Endothelial cell of umbilical vein (primary cell): ENCODE results near the gene NDUFS6. TPM values are rescaled to one million over a fixed set of nuclear protein-coding genes. Genes with fewer than 3 reads are reported as not detected.

Experiments
- BruUV-seq: library from RNA; stranded (reverse); fragments of 400-500 nt; replicated peaks from 2 replicates; lab custom pipeline; 2021; lab: Mats Ljungman, UMichigan
- CTCF ChIA-PET: fragments of 300-600, 350-600 bp; sonication (Branson Sonifier 250); formaldehyde crosslinking; loops from one replicate; lab custom pipeline; 2021; ENCODE audit warnings: antibody characterized with exemption, inconsistent platforms; lab: Charles Lee
- POLR2A ChIA-PET: fragments of 300-600, 350-600 bp; sonication (Branson Sonifier 250); formaldehyde crosslinking; loops from one replicate; lab custom pipeline; 2021; ENCODE audit warnings: antibody characterized with exemption, inconsistent platforms; lab: Charles Lee
- DNase-seq: peaks from one replicate; pipeline ENCODE4 v3.0.0-alpha.2; 2011; ENCODE audit warnings: low read depth, low spot score
- FAIRE-seq: peaks from 2 replicates; lab custom pipeline; 2011; peaks lifted over from hg19 to GRCh38; lab: Jason Lieb, UNC
- H2AFZ ChIP-seq: 2 replicates; pipeline ENCODE4 v1.6.0; 2012; ENCODE audit warnings: low read depth, low read length, control low read depth, inconsistent platforms
- H3K27ac ChIP-seq: 2 replicates; pipeline ENCODE4 v1.5.1; 2011; ENCODE audit warnings: low read depth, mild to moderate bottlenecking, control low read depth, low read length, moderate library complexity; ENCODE audit not compliant: insufficient read depth
- H3K27me3 ChIP-seq, 2 experiments: 2 replicates each; pipeline versions ENCODE4 v1.6.0 to v1.6.1; 2011; ENCODE audit warnings: low read length in 2 of 2, mixed read lengths in 1 of 2; ENCODE audit not compliant: control insufficient read depth in 2 of 2, insufficient read depth in 2 of 2
- H3K36me3 ChIP-seq, 2 experiments: 2 replicates in 1 of 2; 3 replicates in 1 of 2; pipeline ENCODE4 v1.5.1; 2011; ENCODE audit warnings: low read length in 2 of 2, mild to moderate bottlenecking in 1 of 2, moderate library complexity in 1 of 2; ENCODE audit not compliant: control insufficient read depth in 2 of 2, insufficient read depth in 2 of 2; ENCODE audit errors: extremely low read depth in 1 of 2
- H3K4me1 ChIP-seq: 3 replicates; pipeline ENCODE4 v1.5.1; 2011; ENCODE audit warnings: mild to moderate bottlenecking, low read length; ENCODE audit not compliant: control insufficient read depth, insufficient read depth; ENCODE audit errors: extremely low read depth
- H3K4me2 ChIP-seq: 2 replicates; pipeline ENCODE4 v1.6.1; 2011; ENCODE audit warnings: low read length, control low read depth, mixed read lengths; ENCODE audit not compliant: insufficient read depth
- H3K4me3 ChIP-seq, 3 experiments: fragments of 200-600 bp in 1 of 3; sonication (generic), shearing (Covaris generic) in 1 of 3; replicated peaks in 1 of 3; 2 replicates each; pipeline ENCODE4 v1.5.1; 2011 to 2016; ENCODE audit warnings: control low read depth in 3 of 3, low read length in 3 of 3, mild to moderate bottlenecking in 2 of 3, inconsistent platforms in 1 of 3, low read depth in 1 of 3, moderate library complexity in 1 of 3; ENCODE audit not compliant: insufficient read depth in 1 of 3
- H3K79me2 ChIP-seq: 2 replicates; pipeline ENCODE4 v1.6.0; 2012; ENCODE audit warnings: low read length, inconsistent platforms; ENCODE audit not compliant: control insufficient read depth, insufficient read depth
- H3K9ac ChIP-seq: replicated peaks from 2 replicates; pipeline ENCODE3; 2011; ENCODE audit warnings: low read length, control low read depth; ENCODE audit not compliant: insufficient read depth; ENCODE audit errors: extremely low read depth
- H3K9me1 ChIP-seq: replicated peaks from 3 replicates; pipeline ENCODE4 v1.6.0; 2011; ENCODE audit warnings: mild to moderate bottlenecking, low read length; ENCODE audit not compliant: control insufficient read depth, insufficient read depth; ENCODE audit errors: extremely low read depth
- H3K9me3 ChIP-seq: replicated peaks from 2 replicates; pipeline ENCODE4 v1.5.1; 2012; ENCODE audit warnings: low read length, inconsistent platforms; ENCODE audit not compliant: control insufficient read depth, insufficient read depth
- H4K20me1 ChIP-seq: replicated peaks from 2 replicates; pipeline ENCODE3; 2011; ENCODE audit warnings: mild to moderate bottlenecking, low read length; ENCODE audit not compliant: control insufficient read depth, insufficient read depth; ENCODE audit errors: extremely low read depth
- CTCF ChIP-seq, 2 donors: IDR thresholded peaks; 1 replicate in 1 of 2; 2 replicates in 1 of 2; pipeline ENCODE4 v1.5.1; 2011; ENCODE audit warnings: low read length in 2 of 2, mild to moderate bottlenecking in 2 of 2, moderate library complexity in 2 of 2, control low read depth in 1 of 2, inconsistent platforms in 1 of 2, low read depth in 1 of 2; ENCODE audit not compliant: insufficient read depth in 1 of 2; ENCODE audit errors: extremely low read depth in 1 of 2
- EZH2 ChIP-seq: IDR thresholded peaks from 2 replicates; pipeline ENCODE4 v1.6.1; 2012; ENCODE audit warnings: borderline replicate concordance, low read depth, mild to moderate bottlenecking, moderate library complexity, low read length, inconsistent platforms; ENCODE audit not compliant: severe bottlenecking
- FOS ChIP-seq: IDR thresholded peaks from 2 replicates; pipeline ENCODE4 v1.6.1; 2011; ENCODE audit warnings: mild to moderate bottlenecking, low read length, moderate library complexity, borderline replicate concordance; ENCODE audit not compliant: insufficient read depth
- GATA2 ChIP-seq: IDR thresholded peaks from 2 replicates; pipeline ENCODE4 v1.7.0; 2011; ENCODE audit warnings: low read depth, mild to moderate bottlenecking, moderate library complexity, mixed read lengths, low read length; ENCODE audit not compliant: insufficient read length, insufficient read depth
- JUN ChIP-seq: IDR thresholded peaks from 2 replicates; pipeline ENCODE4 v1.6.1; 2011; ENCODE audit warnings: borderline replicate concordance, low read depth; ENCODE audit not compliant: insufficient read length, insufficient read depth
- MAX ChIP-seq: IDR thresholded peaks from 2 replicates; pipeline ENCODE4 v1.6.1; 2011; ENCODE audit not compliant: insufficient read depth, insufficient read length
- MYC ChIP-seq: IDR thresholded peaks from one replicate; pipeline ENCODE4 v1.6.1; 2011; ENCODE audit warnings: mild to moderate bottlenecking, low read depth, low read length
- POLR2A ChIP-seq: IDR thresholded peaks from 2 replicates; pipeline ENCODE4 v1.6.1; 2012; ENCODE audit warnings: low read depth, mild to moderate bottlenecking, control low read depth, low read length
- POLR2AphosphoS5 ChIP-seq: IDR thresholded peaks from 2 replicates; pipeline ENCODE4 v1.6.1; 2012; ENCODE audit warnings: low read depth, mild to moderate bottlenecking, control low read depth, low read length, moderate library complexity; ENCODE audit not compliant: insufficient read depth
- dilution Hi-C: fragments of 300-500 bp; cut with MboI; formaldehyde crosslinking; loops from one replicate; pipeline ENCODE4 v1.15.0; 2019; ENCODE audit warnings: low sequenced_read_pairs; ENCODE audit not compliant: extremely low pct_ligation_motif_present
- intact Hi-C: fragments of 100-400 bp; cut with micrococcal nuclease; formaldehyde crosslinking; loops from one replicate; pipeline ENCODE4 v1.10.0; 2022
- polyA plus RNA-seq, 4 experiments: library from polyadenylated mRNA; depleted of rRNA in 3 of 4; stranded (reverse) in 3 of 4; unstranded in 1 of 4; fragments of >200 nt; gene quantifications; 2 replicates each; pipeline versions ENCODE4 v1.2.1 to v1.2.3, GENCODE V29; 2011 to 2012; ENCODE audit warnings: missing spikeins in 1 of 4
- total RNA-seq: library from RNA; stranded (reverse); gene quantifications from 2 replicates; pipeline ENCODE4 v1.2.3, GENCODE V29; 2021

Gene NDUFS6
- total and polyA plus RNA-seq, 2 donors (not counting 3 experiments of a cell fraction or from before 2014, with no cell fraction given): 42.5 to 127 TPM

- no TSS peak for BruUV-seq
- FAIRE-seq: no peak
- no peak for DNase-seq
Observed at GRCh38 chr5:1831257-1831656, 30.1 kb downstream of the NDUFS6 start.

More at GRCh38 chr5:1831257-1831656, 30.1 kb downstream of the NDUFS6 start:
- intact Hi-C loops: no loop called here
- Histone ChIP-seq H3K9me3 (no peaks in the 10 kb centered on the region), H3K27ac (no peak overlapping the region), H3K9me1 (no peaks in the 10 kb centered on the region), H2AFZ (no peak overlapping the region), H3K36me3 (no peaks in the 10 kb centered on the region), H3K4me2 (no peak overlapping the region), H4K20me1 (no peaks in the 10 kb centered on the region), H3K4me3 (no peak overlapping the region), H3K27me3 (no peaks in the 10 kb centered on the region), H3K4me1 (no peaks in the 10 kb centered on the region), H3K79me2 (no peaks in the 10 kb centered on the region), H3K9ac (no peak overlapping the region)
- TF ChIP-seq MYC (no peak), POLR2A (no peak), GATA2 (no peak), EZH2 (no peak), CTCF (IDR thresholded peaks at IDR 0.05; ENCODE audit: extremely low read depth in 1 of 2, insufficient read depth in 1 of 2, low read depth in 1 of 2, low read length in 2 of 2) (no peak), JUN (no peak), FOS (no peak), MAX (no peak), POLR2AphosphoS5 (no peak)
- ChIA-PET CTCF (no interaction called here), POLR2A (no interaction called here)
- dilution Hi-C loops: no loop called here
